CD4-positive, alpha-beta T cell treated with Interleukin-4 for 1 hour (primary cell): Measurements from ENCODE around the gene AK8.
"Not testable (repeated sequence)": the region's sequence is repeated elsewhere in the genome, so short reads cannot be mapped to it uniquely, and the experiment has no call there.

Experiments used
- DNase-seq, 2 donors: peaks; one replicate each; pipeline ENCODE4 v3.0.0-alpha.2; 2020 to 2022

Gene AK8

GRCh38 chr9:132740526-132741309, 137.4 kb downstream of the AK8 start:
- no peak for DNase-seq

GRCh38 chr9:132739710-132740310, 138.3 kb downstream of the AK8 start:
- DNase-seq = no peak

- no peak for DNase-seq
Observed at GRCh38 chr9:132733260-132733815, 144.7 kb downstream of the AK8 start.

GRCh38 chr9:132732326-132733259, 145.5 kb downstream of the AK8 start:
- DNase-seq = no peak

- DNase-seq = no peak
Observed at GRCh38 chr9:132731230-132731629, 146.9 kb downstream of the AK8 start.

DNA sequence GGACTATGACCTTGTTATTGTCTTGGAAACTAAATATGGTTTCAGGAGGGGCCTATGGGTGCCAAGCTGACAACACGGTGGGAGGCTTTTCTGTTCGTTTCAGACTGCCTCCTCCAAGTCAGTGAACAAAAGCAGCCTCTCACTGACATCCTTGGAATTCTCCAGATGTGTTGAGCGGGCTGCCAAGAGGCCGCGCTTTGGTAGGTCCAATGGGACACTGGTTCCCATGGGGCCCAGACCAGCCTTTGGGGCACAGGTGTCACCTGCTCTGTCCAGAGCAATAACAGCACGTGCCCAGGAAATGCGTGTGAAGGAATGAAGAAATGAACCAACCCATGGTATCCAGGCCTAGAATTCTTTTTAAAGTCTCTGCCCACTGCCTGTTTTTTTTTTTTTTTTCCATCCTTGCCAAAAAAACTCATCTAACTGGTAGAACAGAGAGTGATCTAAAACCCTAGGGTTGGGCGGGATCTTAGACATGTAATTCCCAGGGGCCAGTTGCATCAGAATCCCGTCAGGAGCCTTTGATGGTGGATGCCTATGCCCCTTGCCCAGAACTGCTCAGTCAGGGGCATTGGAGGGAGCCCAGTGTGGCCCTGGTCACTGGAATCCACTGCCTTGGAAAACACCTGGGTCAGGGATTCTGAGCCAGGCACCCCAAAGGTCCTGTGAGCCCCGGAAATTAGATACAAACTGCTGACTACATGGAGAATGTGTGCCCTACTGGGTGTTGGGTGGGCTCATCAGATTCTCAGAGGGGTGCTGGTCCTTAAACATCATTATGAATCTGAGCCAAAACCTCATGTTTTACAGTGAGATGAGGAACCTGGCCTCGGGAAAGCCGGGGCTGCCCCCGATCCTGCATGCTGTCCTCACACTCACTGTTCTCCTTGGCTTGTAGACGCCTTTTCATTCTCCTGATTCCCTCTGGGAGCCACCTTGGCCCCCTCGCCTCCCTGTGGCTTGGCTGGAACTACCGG, 147.7 kb downstream of the AK8 start:
- no peak for DNase-seq

- no peak for DNase-seq
Observed at GRCh38 chr9:132729235-132729890, 148.7 kb downstream of the AK8 start.

- DNase-seq = no peak
Observed at GRCh38 chr9:132728497-132728896, 149.6 kb downstream of the AK8 start.

DNA sequence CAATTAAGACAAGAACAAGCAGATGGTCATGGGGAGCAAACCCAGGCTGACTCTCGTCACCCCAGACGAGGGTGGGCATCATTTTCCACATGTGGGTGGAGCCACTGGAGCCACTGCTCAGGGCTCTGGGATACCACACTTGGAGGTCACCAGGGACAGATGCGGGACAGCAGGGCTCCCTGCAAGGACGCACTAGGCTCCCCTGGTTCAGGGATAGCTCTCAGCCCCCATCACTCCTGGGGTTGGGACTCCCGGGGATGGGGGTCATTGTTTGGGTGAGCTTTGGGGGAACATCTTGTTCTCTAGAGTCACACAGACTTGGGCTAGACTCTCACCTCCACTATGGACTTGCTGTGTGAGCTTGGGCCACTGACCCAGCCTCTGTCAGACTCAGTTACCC, 150.0 kb downstream of the AK8 start:
- DNase-seq = no peak

- no peak for DNase-seq
Observed at GRCh38 chr9:132726576-132727130, 151.4 kb downstream of the AK8 start.

DNA sequence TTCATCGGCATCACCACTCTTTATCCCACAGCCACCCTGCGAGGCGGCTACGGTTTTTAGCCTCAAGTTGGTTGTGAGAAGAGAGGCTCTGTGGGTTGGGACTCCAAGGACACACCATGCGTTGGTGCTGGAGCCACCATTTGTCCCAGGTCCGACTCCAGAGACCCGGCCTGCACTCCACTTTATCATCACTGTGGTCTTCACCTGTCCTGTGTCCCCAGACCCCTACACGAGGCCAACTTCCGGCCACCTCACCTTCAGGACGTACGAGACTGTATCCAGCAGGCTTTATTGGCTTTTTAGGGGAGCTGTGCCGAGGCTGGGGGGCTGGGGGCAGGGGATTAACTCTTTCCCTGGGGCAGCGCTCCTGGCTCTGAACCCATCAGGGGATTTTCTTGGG, 152.8 kb downstream of the AK8 start:
- DNase-seq = no peak

GRCh38 chr9:132723809-132724208, 154.3 kb downstream of the AK8 start:
- no peak for DNase-seq

DNA sequence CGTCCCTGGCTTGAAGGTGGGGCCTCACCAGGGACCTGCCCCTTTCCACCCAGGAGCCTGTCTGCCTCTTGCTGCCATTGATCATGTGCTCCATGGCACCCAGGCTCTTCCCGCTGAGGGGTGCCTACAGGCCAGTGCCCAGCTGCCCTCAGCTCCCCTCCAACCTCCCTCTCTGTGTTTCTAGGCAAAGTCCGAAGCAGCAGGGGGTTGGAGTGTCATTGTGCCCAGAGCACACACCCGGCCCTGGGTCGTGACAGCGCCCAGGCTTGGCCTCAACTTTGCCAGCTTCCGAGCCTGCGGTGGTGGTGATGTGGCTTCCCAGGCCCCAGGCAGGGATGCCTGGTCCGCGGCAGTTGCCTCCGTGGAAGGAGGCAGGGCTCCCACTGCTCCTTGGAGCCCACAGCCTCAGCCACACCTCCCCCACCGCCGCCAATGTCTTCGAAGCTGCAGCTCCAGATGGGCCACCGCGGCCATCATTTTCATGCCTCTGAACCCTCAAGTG, 155.5 kb downstream of the AK8 start:
- DNase-seq = no peak

GRCh38 chr9:132721661-132722060, 156.4 kb downstream of the AK8 start:
- DNase-seq = no peak

DNA sequence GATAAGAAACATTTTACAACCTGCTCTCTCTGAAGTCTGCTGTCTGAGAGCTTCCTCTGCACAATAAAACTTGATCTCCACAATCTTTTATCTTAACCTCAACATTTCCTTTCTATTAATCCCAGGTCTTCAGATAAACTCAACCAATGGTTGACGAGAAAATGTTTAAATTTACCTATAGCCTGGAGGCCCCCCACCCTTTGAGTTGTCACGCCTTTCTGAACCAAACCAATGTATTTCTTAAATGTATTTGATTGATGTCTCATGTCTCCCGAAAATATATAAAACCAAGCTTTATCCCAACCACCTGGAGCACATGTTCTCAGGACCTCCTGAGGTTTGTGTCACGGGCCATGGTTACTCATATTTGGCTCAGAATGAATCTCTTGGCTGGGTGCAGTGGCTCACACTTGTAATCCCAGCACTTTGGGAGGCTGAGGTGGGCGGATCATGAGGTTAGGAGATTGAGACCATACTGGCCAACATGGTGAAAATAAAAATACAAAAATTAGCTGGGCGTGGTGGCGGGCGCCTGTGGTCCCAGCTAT, 159.6 kb downstream of the AK8 start:
- DNase-seq = not testable (repeated sequence)

- no peak for DNase-seq
Observed at GRCh38 chr9:132717326-132717945, 160.6 kb downstream of the AK8 start.

- no peak for DNase-seq
Observed at GRCh38 chr9:132716007-132716406, 162.1 kb downstream of the AK8 start.

DNA sequence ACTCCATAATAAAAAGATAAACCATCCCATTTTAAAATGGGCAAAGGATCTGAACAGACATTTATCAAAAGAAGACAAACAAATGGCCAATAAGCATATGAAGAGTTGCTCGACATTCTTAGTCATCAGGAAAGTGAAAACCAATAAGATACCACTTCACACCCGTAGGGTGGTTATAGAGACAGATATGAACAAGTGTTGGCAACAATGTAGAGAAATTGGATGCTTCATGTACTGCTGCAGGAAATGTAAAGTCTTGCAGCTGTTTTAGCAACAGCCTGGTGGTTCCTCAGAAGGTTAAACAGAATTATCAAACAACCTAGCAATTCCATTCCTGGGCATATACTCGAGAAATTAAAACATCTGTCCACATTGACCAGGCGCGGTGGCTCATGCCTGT, 165.3 kb downstream of the AK8 start:
- DNase-seq = no peak

DNA sequence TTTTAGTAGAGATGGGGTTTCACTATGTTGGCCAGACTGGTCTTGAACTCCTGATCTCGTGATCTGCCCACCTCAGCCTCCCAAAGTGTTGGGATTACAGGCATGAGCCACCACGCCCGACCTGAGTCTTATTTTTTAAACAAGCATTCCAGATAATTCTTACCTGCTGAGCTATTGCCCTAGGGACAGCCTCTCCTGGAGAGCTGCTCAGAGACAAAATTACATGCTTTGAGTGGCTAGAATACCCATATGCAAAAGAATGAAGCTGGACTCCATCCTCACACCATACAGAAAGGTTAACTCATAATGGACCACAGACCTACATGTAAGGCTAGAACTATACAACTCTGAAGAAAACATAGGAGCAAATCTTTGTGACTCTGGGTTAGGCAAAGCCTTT, 166.2 kb downstream of the AK8 start:
- DNase-seq = no peak

GRCh38 chr9:132711152-132711551, 166.9 kb downstream of the AK8 start:
- DNase-seq = not testable (repeated sequence)
